Measurements from ENCODE around the gene FAM89A. TPM values are rescaled to one million over a fixed set of nuclear protein-coding genes. Genes with fewer than 3 reads are reported as not detected.
"Not testable (repeated sequence)": the region's sequence is repeated elsewhere in the genome, so short reads cannot be mapped to it uniquely, and the experiment has no call there.

Gene FAM89A
- total and polyA plus RNA-seq, 2 of the 8 experiments (the other 6 are each of a cell fraction or from before 2014, with no cell fraction given) = 2.1 to 2.2 TPM

- H3K79me1 ChIP-seq (ENCODE audit: low read depth, low read length); H3K56ac ChIP-seq (replicated peaks; ENCODE audit: insufficient read length, low read depth, low read length); H4K8ac ChIP-seq (ENCODE audit: extremely low read depth, insufficient read depth, low read length); DNase-seq (ENCODE audit: low read depth in 1 of 2, low spot score in 2 of 2); H3K23me2 ChIP-seq (ENCODE audit: low read depth, low read length); H3K9ac ChIP-seq (replicated peaks in 1 of 4; ENCODE audit: extremely low read depth in 1 of 4, low read depth in 3 of 4, low read length in 3 of 4); H3K4me2 ChIP-seq (ENCODE audit: insufficient read depth in 1 of 2, low read depth in 2 of 2, low read length in 2 of 2); H2AFZ ChIP-seq (ENCODE audit: low read length); H3K27me3 ChIP-seq (replicated peaks in 1 of 4; ENCODE audit: control insufficient read depth in 3 of 4, extremely low read depth in 1 of 4, insufficient read depth in 3 of 4, low read length in 3 of 4); H3K4me1 ChIP-seq (replicated peaks in 1 of 4; ENCODE audit: control insufficient read depth in 3 of 4, insufficient read depth in 4 of 4, low read length in 3 of 4); H2BK5ac ChIP-seq (ENCODE audit: low read depth, low read length); H3K4ac ChIP-seq (replicated peaks; ENCODE audit: insufficient read length, low read depth, low read length); H3K27ac ChIP-seq (ENCODE audit: low read depth, low read length); H4K5ac ChIP-seq (ENCODE audit: insufficient read length, low read depth, low read length); H3K14ac ChIP-seq (ENCODE audit: insufficient read length); H3K18ac ChIP-seq (ENCODE audit: extremely low read depth, low read length); H2BK12ac ChIP-seq (ENCODE audit: low read depth, low read length); H2BK120ac ChIP-seq (replicated peaks; ENCODE audit: low read depth, low read length); FAIRE-seq; H3K23ac ChIP-seq (ENCODE audit: insufficient read length); H3K4me3 ChIP-seq (ENCODE audit: extremely low read depth in 1 of 4, insufficient read depth in 2 of 4, low read depth in 3 of 4, low read length in 4 of 4); H3K79me2 ChIP-seq (ENCODE audit: control insufficient read depth in 1 of 2, insufficient read depth in 2 of 2, low read length in 2 of 2); H2BK15ac ChIP-seq (ENCODE audit: low read length); H3K9me3 ChIP-seq (ENCODE audit: insufficient read depth in 2 of 2, low read depth in 1 of 2, low read length in 1 of 2); H2BK20ac ChIP-seq (ENCODE audit: low read length); H4K20me1 ChIP-seq (replicated peaks in 1 of 2; ENCODE audit: control insufficient read depth in 1 of 2, insufficient read depth in 2 of 2, low read length in 2 of 2); H4K91ac ChIP-seq (replicated peaks; ENCODE audit: insufficient read length, low read length); H2AK5ac ChIP-seq (ENCODE audit: low read depth, low read length); CTCF ChIA-PET (ENCODE audit: partially characterized antibody); POLR2A ChIA-PET (ENCODE audit: partially characterized antibody); H3K36me3 ChIP-seq (ENCODE audit: control insufficient read depth in 2 of 4, insufficient read depth in 4 of 4, low read length in 3 of 4): not testable (repeated sequence)
- WGBS, 2 experiments (ENCODE audit: extremely low coverage in 1 of 2, insufficient coverage in 1 of 2, insufficient read length in 1 of 2, insufficient replicate concordance in 2 of 2, low coverage in 1 of 2, low lambda C conversion rate in 2 of 2, missing lambda C conversion rate in 1 of 2) = 73% methylated on average over 1 of the region's 1 CpG; no CpG with 5 or more reads in 1 of the 2 experiments
Observed at GRCh38 chr1:231007535-231007934, 32.5 kb downstream of the FAM89A start.
